Measurements from ENCODE around the gene RNF126.

DNA sequence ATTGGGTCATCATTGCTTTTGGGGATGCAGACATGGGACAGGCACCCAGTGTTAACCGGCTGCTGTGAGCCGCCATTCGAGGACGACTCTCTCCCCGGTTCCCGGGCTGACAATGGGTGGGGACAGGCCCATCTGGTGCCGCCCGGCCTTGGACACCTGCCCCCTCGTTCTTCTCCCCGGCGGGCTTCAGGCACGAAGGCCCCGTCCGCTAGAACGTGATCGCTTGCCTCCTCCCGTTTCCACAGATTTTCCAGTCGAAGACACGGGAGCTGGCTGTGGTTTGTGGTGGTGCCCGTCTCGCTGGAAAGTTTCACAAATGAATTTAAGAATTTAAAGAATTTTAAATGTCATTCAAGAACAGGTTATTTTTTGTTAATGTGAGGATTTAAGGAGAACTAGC lies 47.8 kb upstream of the RNF126 start:
- TF ChIP-seq, protein P1, sequence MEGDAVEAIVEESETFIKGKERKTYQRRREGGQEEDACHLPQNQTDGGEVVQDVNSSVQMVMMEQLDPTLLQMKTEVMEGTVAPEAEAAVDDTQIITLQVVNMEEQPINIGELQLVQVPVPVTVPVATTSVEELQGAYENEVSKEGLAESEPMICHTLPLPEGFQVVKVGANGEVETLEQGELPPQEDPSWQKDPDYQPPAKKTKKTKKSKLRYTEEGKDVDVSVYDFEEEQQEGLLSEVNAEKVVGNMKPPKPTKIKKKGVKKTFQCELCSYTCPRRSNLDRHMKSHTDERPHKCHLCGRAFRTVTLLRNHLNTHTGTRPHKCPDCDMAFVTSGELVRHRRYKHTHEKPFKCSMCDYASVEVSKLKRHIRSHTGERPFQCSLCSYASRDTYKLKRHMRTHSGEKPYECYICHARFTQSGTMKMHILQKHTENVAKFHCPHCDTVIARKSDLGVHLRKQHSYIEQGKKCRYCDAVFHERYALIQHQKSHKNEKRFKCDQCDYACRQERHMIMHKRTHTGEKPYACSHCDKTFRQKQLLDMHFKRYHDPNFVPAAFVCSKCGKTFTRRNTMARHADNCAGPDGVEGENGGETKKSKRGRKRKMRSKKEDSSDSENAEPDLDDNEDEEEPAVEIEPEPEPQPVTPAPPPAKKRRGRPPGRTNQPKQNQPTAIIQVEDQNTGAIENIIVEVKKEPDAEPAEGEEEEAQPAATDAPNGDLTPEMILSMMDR (optimal IDR thresholded peaks at IDR 0.05 in 1 of 3, IDR thresholded peaks at IDR 0.05 in 1 of 3, conservative IDR thresholded peaks at IDR 0.05 in 1 of 3; ENCODE audit: extremely low read depth in 1 of 3, insufficient read depth in 2 of 3, low read length in 3 of 3), result no peak
- TF ChIP-seq EZH2 (IDR thresholded peaks at IDR 0.05; ENCODE audit: low read length), result peak; percentile 81
